C4-2B (cell line): ENCODE measurements around the gene PLOD2.

Source experiments
- H3K27ac ChIP-seq: fragments of 450-650 bp; 2 replicates; pipeline ENCODE4 v1.5.1; 2017
- CTCF ChIP-seq: fragments of 450-650 bp; conservative IDR thresholded peaks from 2 replicates; pipeline ENCODE4 v1.5.1; 2017; ENCODE audit warnings: mild to moderate bottlenecking
- ZFX ChIP-seq: fragments of 450-650 bp; IDR thresholded peaks from 2 replicates; pipeline ENCODE4 v1.6.1; 2017

The PLOD2 gene

GRCh38 chr3:146195030-146195429 lies 34.0 kb upstream of the PLOD2 start:
- H3K27ac ChIP-seq = no peak overlapping the region
- no peak for TF ChIP-seq ZFX
- no peak for TF ChIP-seq CTCF

- TF ChIP-seq CTCF (no peak), ZFX (no peak)
- H3K27ac ChIP-seq = no peak overlapping the region
Measured at GRCh38 chr3:146191051-146191450, 30.1 kb upstream of the PLOD2 start.

- TF ChIP-seq ZFX = no peak
- peak; percentile 93 for TF ChIP-seq CTCF
- no peak overlapping the region for H3K27ac ChIP-seq
Measured at GRCh38 chr3:146189519-146190173, 28.7 kb upstream of the PLOD2 start.

GRCh38 chr3:146187334-146187950 lies 26.5 kb upstream of the PLOD2 start:
- TF ChIP-seq CTCF (peak; percentile 85), ZFX (no peak)
- H3K27ac ChIP-seq = no peak overlapping the region

GRCh38 chr3:146184241-146185015 lies 23.4 kb upstream of the PLOD2 start:
- H3K27ac ChIP-seq = no peak overlapping the region
- TF ChIP-seq CTCF (no peak), ZFX (no peak)

GRCh38 chr3:146181216-146181615 lies 20.2 kb upstream of the PLOD2 start:
- TF ChIP-seq ZFX (no peak), CTCF (no peak)
- no peak overlapping the region for H3K27ac ChIP-seq

GRCh38 chr3:146180376-146180775 lies 19.4 kb upstream of the PLOD2 start:
- no peak overlapping the region for H3K27ac ChIP-seq
- TF ChIP-seq CTCF = no peak
